Astrocyte (in vitro differentiated cells and primary cell): ENCODE measurements around the gene RNF212. TPM values are rescaled to one million over a fixed set of nuclear protein-coding genes. Genes with fewer than 3 reads are reported as not detected.

Experiments
- DNase-seq: peaks from one replicate; pipeline ENCODE4 v3.0.0-alpha.2; 2010; ENCODE audit warnings: low read depth
- FAIRE-seq: peaks from 2 replicates; lab custom pipeline; 2011; peaks lifted over from hg19 to GRCh38; lab: Jason Lieb, UNC
- H2AFZ ChIP-seq: 2 replicates; pipeline ENCODE4 v1.6.0; 2012; ENCODE audit warnings: low read depth, low read length, inconsistent platforms
- H3K27ac ChIP-seq: 2 replicates; pipeline ENCODE4 v1.5.1; 2011; ENCODE audit warnings: low read depth, low read length, inconsistent platforms
- H3K27me3 ChIP-seq: 2 replicates; pipeline ENCODE4 v1.6.0; 2011; ENCODE audit warnings: low read length, inconsistent platforms; ENCODE audit not compliant: insufficient read depth
- H3K36me3 ChIP-seq: 2 replicates; pipeline ENCODE4 v1.5.1; 2011; ENCODE audit warnings: low read length, inconsistent platforms; ENCODE audit not compliant: insufficient read depth
- H3K4me1 ChIP-seq: 2 replicates; pipeline ENCODE4 v1.5.1; 2011; ENCODE audit warnings: low read length, inconsistent platforms; ENCODE audit not compliant: insufficient read depth
- H3K4me2 ChIP-seq: 2 replicates; pipeline ENCODE4 v1.6.0; 2012; ENCODE audit warnings: low read length, inconsistent platforms
- H3K4me3 ChIP-seq: 2 replicates; pipeline ENCODE4 v1.5.1; 2011; ENCODE audit warnings: low read depth, mild to moderate bottlenecking, low read length, inconsistent platforms; ENCODE audit not compliant: insufficient read depth
- H3K79me2 ChIP-seq: 2 replicates; pipeline ENCODE4 v1.6.0; 2012; ENCODE audit warnings: mild to moderate bottlenecking, low read length, inconsistent platforms; ENCODE audit not compliant: insufficient read depth
- H3K9ac ChIP-seq: 2 replicates; pipeline ENCODE4 v1.6.0; 2012; ENCODE audit warnings: mild to moderate bottlenecking, low read length, inconsistent platforms
- H3K9me3 ChIP-seq: 2 replicates; pipeline ENCODE4 v1.5.1; 2012; ENCODE audit warnings: low read depth, mild to moderate bottlenecking, low read length, inconsistent platforms; ENCODE audit not compliant: insufficient read depth
- H4K20me1 ChIP-seq: 2 replicates; pipeline ENCODE4 v1.6.0; 2012; ENCODE audit warnings: low read length, inconsistent platforms; ENCODE audit not compliant: insufficient read depth
- H3K27ac Mint-ChIP-seq: one replicate; pipeline ENCODE4 v1.8.0; 2021; ENCODE audit warnings: mild to moderate bottlenecking, mixed read lengths; ENCODE audit not compliant: unreplicated experiment
- H3K27me3 Mint-ChIP-seq: one replicate; pipeline ENCODE4 v1.8.0; 2021; ENCODE audit warnings: low read depth, mixed read lengths; ENCODE audit not compliant: unreplicated experiment
- H3K36me3 Mint-ChIP-seq: one replicate; pipeline ENCODE4 v1.8.0; 2021; ENCODE audit warnings: low read depth, mixed read lengths; ENCODE audit not compliant: unreplicated experiment
- H3K4me1 Mint-ChIP-seq: one replicate; pipeline ENCODE4 v1.8.0; 2021; ENCODE audit warnings: low read depth, mixed read lengths; ENCODE audit not compliant: unreplicated experiment
- H3K4me3 Mint-ChIP-seq: one replicate; pipeline ENCODE4 v1.8.0; 2021; ENCODE audit warnings: mild to moderate bottlenecking, moderate library complexity, mixed read lengths; ENCODE audit not compliant: unreplicated experiment
- H3K9me3 Mint-ChIP-seq: one replicate; pipeline ENCODE4 v1.8.0; 2021; ENCODE audit warnings: mild to moderate bottlenecking, mixed read lengths; ENCODE audit not compliant: unreplicated experiment
- EZH2 ChIP-seq: IDR thresholded peaks from 2 replicates; pipeline ENCODE4 v1.6.1; 2012; ENCODE audit warnings: mild to moderate bottlenecking, low read length, inconsistent platforms; ENCODE audit not compliant: insufficient read depth
- total RNA-seq: library from RNA; stranded (reverse); gene quantifications from 2 replicates; pipeline ENCODE4 v1.2.1, GENCODE V29; 2021
- TF ChIP-seq, protein P1 (sequence below): IDR thresholded peaks from 2 replicates; pipeline ENCODE4 v1.5.1; 2011; ENCODE audit warnings: low read depth, mild to moderate bottlenecking, inconsistent platforms, low read length, moderate library complexity; ENCODE audit not compliant: insufficient read depth

The RNF212 gene
- total RNA-seq, 1 donor from 2014 or later, result 2.2 TPM

- Histone ChIP-seq H2AFZ (peak overlapping the region; percentile 73), H3K4me2 (peak overlapping the region; percentile 70), H3K4me1 (peaks cover 17% of the 10 kb centered on the region), H4K20me1 (no peaks in the 10 kb centered on the region), H3K4me3 (no peak overlapping the region), H3K79me2 (no peaks in the 10 kb centered on the region), H3K27ac (peak overlapping the region; percentile 30), H3K27me3 (no peaks in the 10 kb centered on the region), H3K36me3 (no peaks in the 10 kb centered on the region), H3K9me3 (no peaks in the 10 kb centered on the region), H3K9ac (peak overlapping the region; percentile 62)
- Mint-ChIP-seq H3K36me3 (no peaks in the 10 kb centered on the region), H3K9me3 (no peaks in the 10 kb centered on the region), H3K4me1 (no peaks in the 10 kb centered on the region), H3K4me3 (no peak overlapping the region), H3K27me3 (no peaks in the 10 kb centered on the region), H3K27ac (no peak overlapping the region)
- TF ChIP-seq, protein P1, sequence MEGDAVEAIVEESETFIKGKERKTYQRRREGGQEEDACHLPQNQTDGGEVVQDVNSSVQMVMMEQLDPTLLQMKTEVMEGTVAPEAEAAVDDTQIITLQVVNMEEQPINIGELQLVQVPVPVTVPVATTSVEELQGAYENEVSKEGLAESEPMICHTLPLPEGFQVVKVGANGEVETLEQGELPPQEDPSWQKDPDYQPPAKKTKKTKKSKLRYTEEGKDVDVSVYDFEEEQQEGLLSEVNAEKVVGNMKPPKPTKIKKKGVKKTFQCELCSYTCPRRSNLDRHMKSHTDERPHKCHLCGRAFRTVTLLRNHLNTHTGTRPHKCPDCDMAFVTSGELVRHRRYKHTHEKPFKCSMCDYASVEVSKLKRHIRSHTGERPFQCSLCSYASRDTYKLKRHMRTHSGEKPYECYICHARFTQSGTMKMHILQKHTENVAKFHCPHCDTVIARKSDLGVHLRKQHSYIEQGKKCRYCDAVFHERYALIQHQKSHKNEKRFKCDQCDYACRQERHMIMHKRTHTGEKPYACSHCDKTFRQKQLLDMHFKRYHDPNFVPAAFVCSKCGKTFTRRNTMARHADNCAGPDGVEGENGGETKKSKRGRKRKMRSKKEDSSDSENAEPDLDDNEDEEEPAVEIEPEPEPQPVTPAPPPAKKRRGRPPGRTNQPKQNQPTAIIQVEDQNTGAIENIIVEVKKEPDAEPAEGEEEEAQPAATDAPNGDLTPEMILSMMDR, result no peak
- TF ChIP-seq EZH2, result no peak
- no peak for FAIRE-seq
- peak; percentile 66 for DNase-seq
Measured at GRCh38 chr4:1033840-1034551, 79.4 kb downstream of the RNF212 start.

DNA sequence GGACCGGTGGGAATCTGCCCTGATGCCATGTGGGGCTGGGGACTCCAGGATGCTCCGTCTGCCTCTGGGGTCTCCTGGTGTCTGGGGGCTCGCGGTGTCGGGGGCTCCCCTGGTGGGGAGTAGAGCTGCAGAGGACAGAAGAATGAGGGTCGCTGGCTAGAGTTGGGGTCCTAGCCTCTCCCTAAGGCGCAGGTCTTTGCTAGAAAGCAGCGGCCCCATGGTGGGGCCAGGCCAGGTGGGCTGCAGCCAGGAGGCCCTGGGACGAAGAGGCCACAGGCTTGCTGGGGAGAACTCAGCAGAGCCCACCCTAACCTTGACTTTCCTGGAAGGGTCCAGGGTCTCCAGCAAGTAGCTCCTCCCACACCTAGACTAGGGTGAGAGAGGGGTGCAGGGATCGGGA lies 80.5 kb downstream of the RNF212 start:
- no peak for FAIRE-seq

More for the DNA sequence above, 80.5 kb downstream of the RNF212 start:
- H3K27me3 ChIP-seq, result no peaks in the 10 kb centered on the region
- TF ChIP-seq, protein P1, result no peak
- no peak overlapping the region for H2AFZ ChIP-seq
- H3K36me3 ChIP-seq, result no peaks in the 10 kb centered on the region
- no peak for DNase-seq
- H3K4me3 ChIP-seq, result no peak overlapping the region
- H3K9me3 ChIP-seq, result no peaks in the 10 kb centered on the region
- no peaks in the 10 kb centered on the region for H3K79me2 ChIP-seq
- Mint-ChIP-seq H3K4me3 (no peak overlapping the region), H3K36me3 (no peaks in the 10 kb centered on the region), H3K4me1 (peaks cover 2% of the 10 kb centered on the region), H3K27ac (no peak overlapping the region), H3K27me3 (no peaks in the 10 kb centered on the region), H3K9me3 (no peaks in the 10 kb centered on the region)
- peaks cover 17% of the 10 kb centered on the region for H3K4me1 ChIP-seq
- no peak overlapping the region for H3K4me2 ChIP-seq
- H3K9ac ChIP-seq, result no peak overlapping the region
- no peaks in the 10 kb centered on the region for H4K20me1 ChIP-seq
- no peak overlapping the region for H3K27ac ChIP-seq
